Caco-2 (cell line): Measurements from ENCODE around the gene HDDC2. TPM values are rescaled to one million over a fixed set of nuclear protein-coding genes. Genes with fewer than 3 reads are reported as not detected.

Experiments
- BruUV-seq: library from RNA; stranded (reverse); fragments of 400-500 nt; replicated peaks from 2 replicates; lab custom pipeline; 2021; lab: Mats Ljungman, UMichigan
- CTCF ChIA-PET: fragments of 300-600 bp; sonication (Branson Sonifier 250); formaldehyde crosslinking; loops from one replicate; lab custom pipeline; 2022; ENCODE audit warnings: antibody characterized with exemption; lab: Charles Lee
- POLR2A ChIA-PET: fragments of 300-600 bp; sonication (Branson Sonifier 250); formaldehyde crosslinking; loops from one replicate; lab custom pipeline; 2022; ENCODE audit warnings: antibody characterized with exemption; lab: Charles Lee
- DNase-seq, 2 experiments: peaks; one replicate each; pipeline versions ENCODE4 v3.0.0 to v3.0.0-alpha.2; 2020 to 2022
- H3K27me3 ChIP-seq: replicated peaks from 2 replicates; pipeline ENCODE4 v1.6.0; 2011; ENCODE audit warnings: low read length; ENCODE audit not compliant: control insufficient read depth, insufficient read depth
- H3K36me3 ChIP-seq: 2 replicates; pipeline ENCODE4 v1.5.1; 2011; ENCODE audit warnings: low read length; ENCODE audit not compliant: control insufficient read depth, insufficient read depth
- H3K4me1 ChIP-seq: fragments of 250-450 bp; sonication (Bioruptor Pico); 2 replicates; pipeline ENCODE4 v1.5.1; 2020; ENCODE audit warnings: mild to moderate bottlenecking
- H3K4me3 ChIP-seq: 2 replicates; pipeline ENCODE4 v1.5.1; 2011; ENCODE audit warnings: low read depth, mild to moderate bottlenecking, control low read depth, low read length
- H3K9me3 ChIP-seq: fragments of 250-450 bp; sonication (Bioruptor Pico); 2 replicates; pipeline ENCODE4 v1.5.1; 2020; ENCODE audit warnings: mild to moderate bottlenecking, moderate library complexity
- H3K27ac Mint-ChIP-seq: one replicate; pipeline ENCODE4 v1.8.0; 2022; ENCODE audit warnings: mixed read lengths; ENCODE audit not compliant: unreplicated experiment
- H3K27me3 Mint-ChIP-seq: one replicate; pipeline ENCODE4 v1.8.0; 2022; ENCODE audit warnings: mixed read lengths; ENCODE audit not compliant: insufficient read depth, unreplicated experiment
- H3K36me3 Mint-ChIP-seq: one replicate; pipeline ENCODE4 v1.8.0; 2022; ENCODE audit warnings: mild to moderate bottlenecking, mixed read lengths; ENCODE audit not compliant: insufficient read depth, unreplicated experiment
- H3K4me1 Mint-ChIP-seq: one replicate; pipeline ENCODE4 v1.8.0; 2022; ENCODE audit warnings: low read depth, mixed read lengths; ENCODE audit not compliant: unreplicated experiment
- H3K4me3 Mint-ChIP-seq: one replicate; pipeline ENCODE4 v1.8.0; 2022; ENCODE audit warnings: mild to moderate bottlenecking, moderate library complexity, mixed read lengths; ENCODE audit not compliant: unreplicated experiment
- H3K9me3 Mint-ChIP-seq: one replicate; pipeline ENCODE4 v1.8.0; 2022; ENCODE audit warnings: mixed read lengths; ENCODE audit not compliant: unreplicated experiment
- CTCF ChIP-seq, 2 experiments: fragments of 200-600 bp in 1 of 2; IDR thresholded peaks; 1 replicate in 1 of 2; 2 replicates in 1 of 2; pipeline versions ENCODE4 v1.5.1 to v1.8.0; 2011 to 2022; ENCODE audit warnings: antibody characterized with exemption in 1 of 2, control low read depth in 1 of 2, inconsistent platforms in 1 of 2, low read depth in 1 of 2, low read length in 1 of 2, mild to moderate bottlenecking in 1 of 2, moderate library complexity in 1 of 2; ENCODE audit not compliant: insufficient read depth in 1 of 2, severe bottlenecking in 1 of 2, unreplicated experiment in 1 of 2
- intact Hi-C: fragments of 100-400 bp; cut with micrococcal nuclease; formaldehyde crosslinking; loops from one replicate; pipeline ENCODE4 v1.10.0; 2022; ENCODE audit not compliant: unreplicated experiment
- total RNA-seq: library from RNA; stranded (reverse); gene quantifications from 2 replicates; pipeline ENCODE4 v1.2.3, GENCODE V29; 2022

The HDDC2 gene
- total RNA-seq, 1 experiment from 2014 or later, result 66.5 TPM

- Histone ChIP-seq H3K9me3 (no peaks in the 10 kb centered on the region), H3K4me1 (no peaks in the 10 kb centered on the region), H3K27me3 (no peaks in the 10 kb centered on the region), H3K4me3 (no peak overlapping the region), H3K36me3 (peaks cover 1% of the 10 kb centered on the region; the same call in 1 of the 2 replicates)
- H3K27me3 Mint-ChIP-seq, result no peaks in the 10 kb centered on the region
- intact Hi-C loops, result no loop called here
- H3K36me3 Mint-ChIP-seq, result no peaks in the 10 kb centered on the region
- no peaks in the 10 kb centered on the region for H3K4me1 Mint-ChIP-seq
- no peaks in the 10 kb centered on the region for H3K9me3 Mint-ChIP-seq
- ChIA-PET CTCF (no interaction called here), POLR2A (no interaction called here)
- TF ChIP-seq CTCF (IDR thresholded peaks at IDR 0.05; ENCODE audit: insufficient read depth in 1 of 2, low read depth in 1 of 2, low read length in 1 of 2, severe bottlenecking in 1 of 2, unreplicated experiment in 1 of 2), result no peak
- H3K4me3 Mint-ChIP-seq, result no peak overlapping the region
- no peak for DNase-seq
- H3K27ac Mint-ChIP-seq, result no peak overlapping the region
- BruUV-seq, result no TSS peak
These were observed 27.8 kb downstream of the HDDC2 start for GRCh38 chr6:125273965-125274364.

GRCh38 chr6:125273251-125273650 is 28.5 kb downstream of the HDDC2 start:
- no peak for DNase-seq
- Histone ChIP-seq H3K27me3 (no peaks in the 10 kb centered on the region), H3K4me3 (no peak overlapping the region), H3K36me3 (peaks cover 1% of the 10 kb centered on the region; the same call in 1 of the 2 replicates), H3K4me1 (no peaks in the 10 kb centered on the region), H3K9me3 (no peaks in the 10 kb centered on the region)
- no peak for TF ChIP-seq CTCF (IDR thresholded peaks at IDR 0.05; ENCODE audit: insufficient read depth in 1 of 2, low read depth in 1 of 2, low read length in 1 of 2, severe bottlenecking in 1 of 2, unreplicated experiment in 1 of 2)
- no peak overlapping the region for H3K4me3 Mint-ChIP-seq
- H3K9me3 Mint-ChIP-seq, result no peaks in the 10 kb centered on the region
- no TSS peak for BruUV-seq
- CTCF ChIA-PET, result no interaction called here
- no peaks in the 10 kb centered on the region for H3K36me3 Mint-ChIP-seq
- H3K27ac Mint-ChIP-seq, result no peak overlapping the region
- no peaks in the 10 kb centered on the region for H3K27me3 Mint-ChIP-seq
- intact Hi-C loops, result no loop called here
- POLR2A ChIA-PET, result no interaction called here
- no peaks in the 10 kb centered on the region for H3K4me1 Mint-ChIP-seq

GRCh38 chr6:125271486-125272159 is 30.1 kb downstream of the HDDC2 start:
- Histone ChIP-seq H3K4me3 (no peak overlapping the region), H3K4me1 (no peaks in the 10 kb centered on the region), H3K36me3 (peaks cover 1% of the 10 kb centered on the region; the same call in 1 of the 2 replicates), H3K9me3 (no peaks in the 10 kb centered on the region), H3K27me3 (no peaks in the 10 kb centered on the region)
- ChIA-PET CTCF (no interaction called here), POLR2A (no interaction called here)
- intact Hi-C loops, result no loop called here
- Mint-ChIP-seq H3K27me3 (no peaks in the 10 kb centered on the region), H3K4me3 (no peak overlapping the region), H3K4me1 (no peaks in the 10 kb centered on the region), H3K9me3 (no peaks in the 10 kb centered on the region), H3K27ac (no peak overlapping the region), H3K36me3 (no peaks in the 10 kb centered on the region)
- TF ChIP-seq CTCF (IDR thresholded peaks at IDR 0.05; ENCODE audit: insufficient read depth in 1 of 2, low read depth in 1 of 2, low read length in 1 of 2, severe bottlenecking in 1 of 2, unreplicated experiment in 1 of 2), result no peak
- no TSS peak for BruUV-seq
- no peak for DNase-seq
